DOHH2 (cell line): Measurements from ENCODE around the gene SON.

Source experiments
- EZH2phosphoT487 ChIP-seq: fragments of 200-600 bp; sonication (generic); IDR thresholded peaks from 2 replicates; pipeline ENCODE4 v1.6.1; 2017; ENCODE audit warnings: borderline replicate concordance, mild to moderate bottlenecking, antibody characterized with exemption, low read length, moderate library complexity, mixed read lengths
- TF ChIP-seq, protein P1 (sequence below): fragments of 200-600 bp; sonication (generic); IDR thresholded peaks from one replicate; pipeline ENCODE4 v1.5.1; 2014; ENCODE audit warnings: antibody characterized with exemption, mild to moderate bottlenecking, low read depth, low read length; ENCODE audit not compliant: poor library complexity, severe bottlenecking

DNA sequence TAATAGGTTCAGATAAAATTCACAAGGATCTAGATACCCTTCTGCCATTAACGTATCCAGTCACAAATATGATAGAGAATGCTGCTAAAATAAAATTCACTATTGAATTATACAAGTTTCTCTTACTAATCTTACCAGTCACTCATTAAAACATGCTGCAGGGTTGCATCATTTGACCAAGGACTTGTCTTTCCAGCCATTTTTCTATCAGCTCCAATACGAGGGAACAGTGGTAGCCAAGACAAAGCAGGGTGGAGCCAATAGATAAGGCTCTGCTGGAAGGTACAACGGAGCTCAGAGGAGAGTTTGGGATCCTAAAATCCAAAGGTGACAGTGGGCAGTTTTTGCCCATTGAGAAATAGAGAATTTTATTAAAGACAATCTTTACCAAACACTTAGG lies 41.6 kb downstream of the SON start:
- TF ChIP-seq, protein P1, sequence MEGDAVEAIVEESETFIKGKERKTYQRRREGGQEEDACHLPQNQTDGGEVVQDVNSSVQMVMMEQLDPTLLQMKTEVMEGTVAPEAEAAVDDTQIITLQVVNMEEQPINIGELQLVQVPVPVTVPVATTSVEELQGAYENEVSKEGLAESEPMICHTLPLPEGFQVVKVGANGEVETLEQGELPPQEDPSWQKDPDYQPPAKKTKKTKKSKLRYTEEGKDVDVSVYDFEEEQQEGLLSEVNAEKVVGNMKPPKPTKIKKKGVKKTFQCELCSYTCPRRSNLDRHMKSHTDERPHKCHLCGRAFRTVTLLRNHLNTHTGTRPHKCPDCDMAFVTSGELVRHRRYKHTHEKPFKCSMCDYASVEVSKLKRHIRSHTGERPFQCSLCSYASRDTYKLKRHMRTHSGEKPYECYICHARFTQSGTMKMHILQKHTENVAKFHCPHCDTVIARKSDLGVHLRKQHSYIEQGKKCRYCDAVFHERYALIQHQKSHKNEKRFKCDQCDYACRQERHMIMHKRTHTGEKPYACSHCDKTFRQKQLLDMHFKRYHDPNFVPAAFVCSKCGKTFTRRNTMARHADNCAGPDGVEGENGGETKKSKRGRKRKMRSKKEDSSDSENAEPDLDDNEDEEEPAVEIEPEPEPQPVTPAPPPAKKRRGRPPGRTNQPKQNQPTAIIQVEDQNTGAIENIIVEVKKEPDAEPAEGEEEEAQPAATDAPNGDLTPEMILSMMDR: no peak
- TF ChIP-seq EZH2phosphoT487: no peak
